Uterus (tissue), 4 donors: Measurements from ENCODE around the gene TSPAN17. TPM values are rescaled to one million over a fixed set of nuclear protein-coding genes. Genes with fewer than 3 reads are reported as not detected.

ENCODE experiments used
- DNase-seq, 2 donors: peaks; one replicate each; pipeline ENCODE4 v3.0.0-alpha.2; 2019 to 2020
- H3K27ac ChIP-seq, 2 donors: fragments of 200-600 bp; sonication (generic); 1 replicate in 1 of 2; 2 replicates in 1 of 2; pipeline ENCODE4 v1.5.1; 2016 to 2018
- H3K27me3 ChIP-seq, 2 donors: fragments of 200-600 bp; sonication (generic); one replicate each; pipeline ENCODE4 v1.5.1; 2018 to 2019; ENCODE audit warnings: control low read depth in 1 of 2
- H3K36me3 ChIP-seq, 2 donors: fragments of 200-600 bp; sonication (generic); one replicate each; pipeline ENCODE4 v1.5.1; 2019; ENCODE audit warnings: control low read depth in 1 of 2
- H3K4me1 ChIP-seq, 2 donors: fragments of 200-600 bp; sonication (generic); one replicate each; pipeline ENCODE4 v1.5.1; 2018 to 2019; ENCODE audit warnings: control low read depth in 1 of 2
- H3K4me3 ChIP-seq, 2 donors: fragments of 200-600 bp; sonication (generic); 1 replicate in 1 of 2; 2 replicates in 1 of 2; pipeline ENCODE4 v1.5.1; 2018 to 2019; ENCODE audit warnings: mild to moderate bottlenecking in 1 of 2
- H3K9me3 ChIP-seq, 2 donors: fragments of 200-600 bp; sonication (generic); one replicate each; pipeline ENCODE4 v1.5.1; 2019; ENCODE audit warnings: control low read depth in 1 of 2
- POLR2A ChIP-seq, 2 donors: fragments of 450-650 bp; IDR thresholded peaks; one replicate each; pipeline ENCODE4 v1.6.1; 2016; ENCODE audit warnings: antibody characterized with exemption in 2 of 2, mild to moderate bottlenecking in 1 of 2, moderate library complexity in 1 of 2
- intact Hi-C: fragments of 100-400 bp; cut with DNase I; formaldehyde crosslinking; loops from one replicate; pipeline ENCODE4 v1.15.1; 2023; ENCODE audit warnings: low total_unique reads
- total RNA-seq, 4 donors: library from RNA; depleted of rRNA in 3 of 4; stranded (reverse); fragments of >200 nt in 3 of 4; gene quantifications; one replicate each; pipeline versions ENCODE4 v1.1.0 to v1.2.4, GENCODE V29; 2014 to 2023
- TF ChIP-seq, protein P1 (sequence below), 4 experiments: fragments of 200-600 bp in 2 of 4; fragments of 450-650 bp in 2 of 4; sonication (generic) in 2 of 4; IDR thresholded peaks; one replicate each; pipeline ENCODE4 v1.5.1; 2016 to 2019; ENCODE audit warnings: antibody characterized with exemption in 4 of 4, mild to moderate bottlenecking in 2 of 4, moderate library complexity in 1 of 4
- donor health status: DM: yes; HTN: yes; CAD: no.

TSPAN17 gene
- total RNA-seq, 4 donors from 2014 or later: 10.0 to 45.6 (median 20.2) TPM

DNA sequence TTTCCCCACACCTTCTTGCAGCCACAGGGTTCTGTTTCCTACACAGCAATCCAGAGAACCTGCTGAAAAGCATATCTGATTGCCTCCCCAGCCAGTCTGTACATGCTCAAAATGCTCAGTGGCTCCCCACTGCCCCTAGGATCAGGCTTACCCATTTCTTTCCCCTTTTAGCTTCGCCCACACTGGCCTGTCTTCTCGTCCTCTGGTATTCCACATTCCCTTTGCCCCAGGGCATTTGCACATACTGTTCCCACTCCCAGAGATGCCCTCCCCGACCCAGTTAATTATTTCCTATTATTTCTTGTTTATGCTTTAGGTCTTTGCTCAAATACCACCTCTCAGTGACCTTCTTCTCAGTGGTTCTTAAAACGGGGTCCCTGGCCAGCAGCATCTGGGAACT is 6.7 kb upstream of the TSPAN17 start:
- Histone ChIP-seq H3K4me1 (no peaks in the 10 kb centered on the region), H3K9me3 (no peaks in the 10 kb centered on the region), H3K27ac (no peak overlapping the region), H3K27me3 (no peaks in the 10 kb centered on the region), H3K36me3 (no peaks in the 10 kb centered on the region), H3K4me3 (no peak overlapping the region)
- intact Hi-C loops: no loop called here
- no peak for TF ChIP-seq POLR2A (IDR thresholded peaks at IDR 0.05)
- TF ChIP-seq, protein P1, sequence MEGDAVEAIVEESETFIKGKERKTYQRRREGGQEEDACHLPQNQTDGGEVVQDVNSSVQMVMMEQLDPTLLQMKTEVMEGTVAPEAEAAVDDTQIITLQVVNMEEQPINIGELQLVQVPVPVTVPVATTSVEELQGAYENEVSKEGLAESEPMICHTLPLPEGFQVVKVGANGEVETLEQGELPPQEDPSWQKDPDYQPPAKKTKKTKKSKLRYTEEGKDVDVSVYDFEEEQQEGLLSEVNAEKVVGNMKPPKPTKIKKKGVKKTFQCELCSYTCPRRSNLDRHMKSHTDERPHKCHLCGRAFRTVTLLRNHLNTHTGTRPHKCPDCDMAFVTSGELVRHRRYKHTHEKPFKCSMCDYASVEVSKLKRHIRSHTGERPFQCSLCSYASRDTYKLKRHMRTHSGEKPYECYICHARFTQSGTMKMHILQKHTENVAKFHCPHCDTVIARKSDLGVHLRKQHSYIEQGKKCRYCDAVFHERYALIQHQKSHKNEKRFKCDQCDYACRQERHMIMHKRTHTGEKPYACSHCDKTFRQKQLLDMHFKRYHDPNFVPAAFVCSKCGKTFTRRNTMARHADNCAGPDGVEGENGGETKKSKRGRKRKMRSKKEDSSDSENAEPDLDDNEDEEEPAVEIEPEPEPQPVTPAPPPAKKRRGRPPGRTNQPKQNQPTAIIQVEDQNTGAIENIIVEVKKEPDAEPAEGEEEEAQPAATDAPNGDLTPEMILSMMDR (IDR thresholded peaks at IDR 0.05): no peak
- DNase-seq: no peak

DNA sequence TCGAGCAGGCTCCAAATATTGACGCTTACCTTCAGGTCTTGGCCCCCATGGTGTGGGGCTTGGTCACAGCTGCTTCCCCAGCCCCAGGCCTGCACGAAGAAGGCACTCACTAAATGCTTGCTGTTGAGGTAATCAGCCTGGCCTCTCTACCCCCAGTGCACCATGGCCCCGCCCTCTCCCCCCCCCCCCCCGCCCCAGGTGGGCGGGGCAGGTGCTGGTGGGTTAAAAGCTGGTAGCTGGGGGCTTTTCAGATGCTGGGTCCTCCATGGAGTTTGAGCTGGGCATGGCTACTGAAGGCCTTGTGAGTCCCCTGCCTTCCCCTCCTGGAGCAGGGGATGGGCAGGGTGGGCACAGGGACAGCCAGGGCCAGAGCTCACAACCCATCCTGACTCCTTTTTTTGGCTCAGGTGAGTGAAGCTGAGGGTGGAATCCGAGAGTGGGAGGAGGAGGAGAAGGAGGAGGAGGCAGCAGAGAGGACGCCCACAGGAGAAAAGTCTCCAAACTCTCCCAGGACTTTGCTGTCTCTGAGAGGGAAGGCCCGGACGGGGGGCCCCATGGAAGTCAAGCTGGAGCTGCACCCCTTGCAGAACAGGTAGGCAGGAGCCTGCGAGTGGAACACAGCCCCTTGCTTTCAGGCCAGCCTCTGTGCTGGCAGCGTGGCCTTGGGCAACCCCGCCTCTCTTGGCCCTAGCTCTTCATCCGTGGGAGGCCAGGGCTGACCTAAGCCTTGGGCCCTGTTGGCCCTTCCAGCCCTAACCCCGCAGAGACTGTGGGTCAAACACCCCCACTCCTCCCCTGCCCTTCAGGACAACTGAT is 4.4 kb upstream of the TSPAN17 start:
- no peak for DNase-seq
- H3K9me3 ChIP-seq: no peaks in the 10 kb centered on the region
- intact Hi-C loops: no loop called here
- no peaks in the 10 kb centered on the region for H3K36me3 ChIP-seq
- TF ChIP-seq, protein P1 (IDR thresholded peaks at IDR 0.05): no peak
- TF ChIP-seq POLR2A (IDR thresholded peaks at IDR 0.05): no peak
- H3K4me1 ChIP-seq: peaks cover 0 to under 1% of the 10 kb centered on the region in 2 donors
- no peak overlapping the region for H3K27ac ChIP-seq
- no peaks in the 10 kb centered on the region for H3K27me3 ChIP-seq
- H3K4me3 ChIP-seq: no peak overlapping the region

DNA sequence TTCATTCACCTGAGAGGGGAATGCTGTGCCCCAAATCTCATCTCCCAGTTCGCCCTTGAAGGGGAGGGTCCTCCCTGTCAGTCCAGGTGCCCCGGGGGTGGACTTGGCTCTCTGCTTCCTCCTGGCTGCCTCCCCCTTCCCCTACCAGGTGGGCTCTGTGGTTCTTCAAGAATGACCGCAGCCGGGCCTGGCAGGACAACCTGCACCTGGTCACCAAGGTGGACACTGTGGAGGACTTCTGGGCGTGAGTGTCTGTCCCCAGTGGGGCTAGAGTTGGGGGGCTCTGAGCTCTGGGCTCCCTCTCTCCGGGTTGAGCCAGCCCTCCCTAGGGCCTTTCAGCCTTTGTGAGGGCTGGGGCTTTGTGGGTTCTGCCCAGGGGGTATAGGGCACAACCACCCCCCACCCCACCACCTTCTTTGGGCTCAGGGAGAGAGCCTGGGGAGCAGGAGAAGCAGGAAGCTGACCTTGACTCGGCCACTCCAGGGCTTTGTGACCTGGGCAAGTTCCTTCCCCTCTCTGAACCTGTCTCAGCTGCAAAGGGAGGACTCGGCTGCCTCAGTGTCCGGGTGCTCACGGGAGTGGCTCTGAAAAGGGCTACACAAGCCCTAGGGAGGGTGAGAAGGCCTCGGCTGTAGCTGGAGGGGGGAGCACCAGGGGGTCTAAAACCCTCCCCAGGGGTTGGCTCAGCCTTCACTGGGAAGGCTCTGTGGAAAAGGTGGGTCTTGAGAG is 3.6 kb upstream of the TSPAN17 start:
- Histone ChIP-seq H3K4me3 (no peak overlapping the region), H3K9me3 (no peaks in the 10 kb centered on the region), H3K27me3 (no peaks in the 10 kb centered on the region), H3K36me3 (no peaks in the 10 kb centered on the region), H3K27ac (no peak overlapping the region), H3K4me1 (peaks cover 0 to 6% of the 10 kb centered on the region in 2 donors)
- DNase-seq: no peak
- intact Hi-C loops: no loop called here
- TF ChIP-seq, protein P1 (IDR thresholded peaks at IDR 0.05): no peak
- TF ChIP-seq POLR2A (IDR thresholded peaks at IDR 0.05): no peak

DNA sequence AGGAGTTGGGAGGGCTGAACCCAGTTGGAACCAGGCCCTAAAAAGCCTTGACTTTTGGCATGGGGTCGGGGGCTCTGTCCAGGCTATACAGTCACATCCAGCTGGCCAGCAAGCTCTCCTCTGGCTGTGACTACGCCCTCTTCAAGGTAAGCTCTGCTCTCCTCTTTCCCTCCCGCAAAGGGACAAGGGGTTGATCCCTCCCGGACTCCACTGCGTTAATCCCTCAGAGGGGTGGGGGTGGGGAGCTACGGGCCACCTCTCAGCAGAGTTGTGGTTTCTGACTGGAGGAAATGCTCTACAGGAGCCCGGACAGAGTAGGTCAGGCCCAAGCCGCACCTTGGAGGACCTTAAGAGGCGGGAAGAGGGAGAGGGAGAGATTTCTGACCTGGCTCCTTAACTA is 3.0 kb upstream of the TSPAN17 start:
- intact Hi-C loops: no loop called here
- no peaks in the 10 kb centered on the region for H3K36me3 ChIP-seq
- H3K9me3 ChIP-seq: no peaks in the 10 kb centered on the region
- peaks cover 0 to 6% of the 10 kb centered on the region in 2 donors for H3K4me1 ChIP-seq
- no peak overlapping the region for H3K27ac ChIP-seq
- no peak overlapping the region for H3K4me3 ChIP-seq
- H3K27me3 ChIP-seq: no peaks in the 10 kb centered on the region
- DNase-seq: no peak
- TF ChIP-seq POLR2A (IDR thresholded peaks at IDR 0.05): no peak
- TF ChIP-seq, protein P1 (IDR thresholded peaks at IDR 0.05): no peak
